Measurements from ENCODE around the gene MAP2K5.

MAP2K5 gene

DNA sequence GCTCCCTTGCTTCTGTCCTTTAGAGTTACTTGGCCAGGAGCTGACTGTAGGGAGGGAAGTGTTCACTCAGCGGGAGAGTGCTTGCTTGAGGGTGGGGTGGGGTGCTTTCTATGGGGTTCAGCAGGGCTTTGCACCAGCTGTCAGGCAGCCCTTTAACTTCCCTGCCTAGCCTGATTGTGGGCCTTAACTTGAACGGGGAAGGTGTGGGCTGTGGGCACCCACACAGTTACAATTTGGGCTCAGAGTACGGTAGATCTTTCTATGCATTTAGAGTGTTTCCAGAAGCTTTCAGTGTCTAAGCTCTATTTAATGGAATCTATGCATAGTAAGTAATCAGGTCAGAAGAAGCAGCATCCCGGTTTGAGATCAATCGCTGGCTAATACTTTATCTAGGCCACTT, 234.6 kb downstream of the MAP2K5 start:
- Histone ChIP-seq H3K4me3 (ENCODE audit: low read length, poor library complexity, severe bottlenecking) (no peak overlapping the region), H3K9me3 (ENCODE audit: insufficient read depth, low read depth, low read length) (no peaks in the 10 kb centered on the region), H3F3A (ENCODE audit: low read depth) (no peaks in the 10 kb centered on the region), H3K79me2 (ENCODE audit: insufficient read depth, low read length) (peaks cover 21% of the 10 kb centered on the region), H3K27me3 (ENCODE audit: insufficient read depth, low read length, poor library complexity, severe bottlenecking) (no peaks in the 10 kb centered on the region), H3K4me2 (ENCODE audit: low read depth, low read length, poor library complexity, severe bottlenecking) (no peak overlapping the region), H3K9me2 (replicated peaks; ENCODE audit: low read depth, low read length) (no peaks in the 10 kb centered on the region), H3K9ac (ENCODE audit: low read depth, low read length, poor library complexity, severe bottlenecking) (no peak overlapping the region), H2AFZ (ENCODE audit: low read length) (no peak overlapping the region), H3K4me1 (ENCODE audit: insufficient read depth, low read length, poor library complexity, severe bottlenecking) (peaks cover 57% of the 10 kb centered on the region), H4K20me1 (ENCODE audit: insufficient read depth, low read length, poor library complexity, severe bottlenecking) (no peaks in the 10 kb centered on the region), H3K36me3 (ENCODE audit: insufficient read depth, low read length) (no peaks in the 10 kb centered on the region)
- TF ChIP-seq CTCF (conservative IDR thresholded peaks at IDR 0.05; ENCODE audit: low read length) = no peak
- TF ChIP-seq EZH2phosphoT487 (IDR thresholded peaks at IDR 0.05; ENCODE audit: borderline replicate concordance) = no peak

DNA sequence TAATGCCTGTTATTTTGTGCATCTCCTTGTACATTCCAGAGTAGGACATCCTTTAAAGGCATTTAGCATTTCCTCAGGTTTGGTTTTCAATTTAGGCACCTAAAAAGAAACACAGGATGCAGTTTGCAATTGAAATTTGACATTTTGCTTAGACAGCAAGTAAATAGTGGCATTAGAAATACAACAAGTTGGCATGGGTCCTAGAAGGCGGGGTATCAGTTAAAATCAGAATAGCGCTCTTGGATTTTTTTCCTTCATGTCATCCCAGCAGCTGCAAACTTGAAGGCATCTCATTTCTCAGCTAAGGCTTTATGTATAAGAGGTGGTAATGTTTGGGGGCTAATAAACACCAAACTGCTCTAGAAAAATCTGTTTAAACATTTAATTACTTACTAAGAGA, 235.3 kb downstream of the MAP2K5 start:
- Histone ChIP-seq H2AFZ (ENCODE audit: low read length) (no peak overlapping the region), H3K79me2 (ENCODE audit: insufficient read depth, low read length) (peaks cover 28% of the 10 kb centered on the region), H3K4me3 (ENCODE audit: low read length, poor library complexity, severe bottlenecking) (no peak overlapping the region), H3K36me3 (ENCODE audit: insufficient read depth, low read length) (no peaks in the 10 kb centered on the region), H3K4me1 (ENCODE audit: insufficient read depth, low read length, poor library complexity, severe bottlenecking) (peaks cover 64% of the 10 kb centered on the region), H4K20me1 (ENCODE audit: insufficient read depth, low read length, poor library complexity, severe bottlenecking) (no peaks in the 10 kb centered on the region), H3K9me3 (ENCODE audit: insufficient read depth, low read depth, low read length) (no peaks in the 10 kb centered on the region), H3K9me2 (replicated peaks; ENCODE audit: low read depth, low read length) (no peaks in the 10 kb centered on the region), H3F3A (ENCODE audit: low read depth) (no peaks in the 10 kb centered on the region), H3K27me3 (ENCODE audit: insufficient read depth, low read length, poor library complexity, severe bottlenecking) (no peaks in the 10 kb centered on the region), H3K9ac (ENCODE audit: low read depth, low read length, poor library complexity, severe bottlenecking) (no peak overlapping the region), H3K4me2 (ENCODE audit: low read depth, low read length, poor library complexity, severe bottlenecking) (no peak overlapping the region)
- TF ChIP-seq EZH2phosphoT487 (IDR thresholded peaks at IDR 0.05; ENCODE audit: borderline replicate concordance) (no peak), CTCF (conservative IDR thresholded peaks at IDR 0.05; ENCODE audit: low read length) (no peak)

GRCh38 chr15:67778968-67779548, 236.6 kb downstream of the MAP2K5 start:
- TF ChIP-seq EZH2phosphoT487 (IDR thresholded peaks at IDR 0.05; ENCODE audit: borderline replicate concordance) (no peak), CTCF (conservative IDR thresholded peaks at IDR 0.05; ENCODE audit: low read length) (no peak)
- H3F3A ChIP-seq (ENCODE audit: low read depth) = peaks cover 5% of the 10 kb centered on the region
- peak overlapping the region; percentile 91 for H3K9ac ChIP-seq (ENCODE audit: low read depth, low read length, poor library complexity, severe bottlenecking)
- peak overlapping the region; percentile 77 for H3K4me2 ChIP-seq (ENCODE audit: low read depth, low read length, poor library complexity, severe bottlenecking)
- no peak overlapping the region for H2AFZ ChIP-seq (ENCODE audit: low read length)
- peaks cover 30% of the 10 kb centered on the region for H3K79me2 ChIP-seq (ENCODE audit: insufficient read depth, low read length)
- H3K4me1 ChIP-seq (ENCODE audit: insufficient read depth, low read length, poor library complexity, severe bottlenecking) = peaks cover 74% of the 10 kb centered on the region
- no peaks in the 10 kb centered on the region for H3K9me3 ChIP-seq (ENCODE audit: insufficient read depth, low read depth, low read length)
- no peaks in the 10 kb centered on the region for H3K27me3 ChIP-seq (ENCODE audit: insufficient read depth, low read length, poor library complexity, severe bottlenecking)
- H3K9me2 ChIP-seq (replicated peaks; ENCODE audit: low read depth, low read length) = no peaks in the 10 kb centered on the region
- no peaks in the 10 kb centered on the region for H3K36me3 ChIP-seq (ENCODE audit: insufficient read depth, low read length)
- H3K4me3 ChIP-seq (ENCODE audit: low read length, poor library complexity, severe bottlenecking) = no peak overlapping the region
- no peaks in the 10 kb centered on the region for H4K20me1 ChIP-seq (ENCODE audit: insufficient read depth, low read length, poor library complexity, severe bottlenecking)
